IMR-90 (cell line): ENCODE data around the gene C17orf100. TPM values are rescaled to one million over a fixed set of nuclear protein-coding genes. Genes with fewer than 3 reads are reported as not detected.

ENCODE experiments used
- ATAC-seq: fragments of 200-7000 bp; cut with Tn5 transposase; 2 replicates; pipeline ENCODE4 v1.9.1; 2020; ENCODE audit warnings: low read depth, mild to moderate bottlenecking, moderate library complexity
- BruUV-seq: library from RNA; stranded (reverse); fragments of 400-500 nt; replicated peaks from 2 replicates; lab custom pipeline; 2021; lab: Mats Ljungman, UMichigan
- CTCF ChIA-PET: fragments of 300-600 bp; formaldehyde crosslinking; extraction: SDS; loops from one replicate; lab custom pipeline; 2021; ENCODE audit warnings: antibody characterized with exemption; lab: Yijun Ruan, JAX
- POLR2A ChIA-PET: fragments of 300-600 bp; sonication (Branson Sonifier 250); formaldehyde crosslinking; loops from one replicate; lab custom pipeline; 2022; ENCODE audit warnings: antibody characterized with exemption; ENCODE audit not compliant: unreplicated experiment; lab: Charles Lee
- DNase-seq: peaks from one replicate; pipeline ENCODE4 v3.0.0; 2013
- H2AFZ ChIP-seq: replicated peaks from 2 replicates; pipeline ENCODE3; 2013; ENCODE audit warnings: low read length, mild to moderate bottlenecking; ENCODE audit not compliant: poor library complexity
- H2AK5ac ChIP-seq: 2 replicates; pipeline ENCODE4 v1.6.1; 2013; ENCODE audit warnings: low read depth, low read length, inconsistent platforms
- H2AK9ac ChIP-seq: replicated peaks from 2 replicates; pipeline ENCODE3; 2013; ENCODE audit warnings: mild to moderate bottlenecking, low read depth, low read length, moderate library complexity; ENCODE audit not compliant: poor library complexity
- H2BK120ac ChIP-seq: 2 replicates; pipeline ENCODE4 v1.6.1; 2013; ENCODE audit warnings: low read depth, low read length, inconsistent platforms
- H2BK15ac ChIP-seq: 3 replicates; pipeline ENCODE4 v1.6.1; 2013; ENCODE audit warnings: low read depth, low read length, inconsistent platforms
- H2BK20ac ChIP-seq: 2 replicates; pipeline ENCODE4 v1.6.1; 2013; ENCODE audit warnings: low read depth, mild to moderate bottlenecking, inconsistent platforms, low read length, moderate library complexity
- H2BK5ac ChIP-seq: 2 replicates; pipeline ENCODE4 v1.6.1; 2013; ENCODE audit warnings: mild to moderate bottlenecking, low read depth, low read length, inconsistent platforms; ENCODE audit not compliant: poor library complexity, severe bottlenecking
- H3K14ac ChIP-seq: replicated peaks from 2 replicates; pipeline ENCODE4 v1.6.1; 2013; ENCODE audit warnings: low read depth, low read length, inconsistent platforms
- H3K18ac ChIP-seq: 2 replicates; pipeline ENCODE4 v1.6.1; 2013; ENCODE audit warnings: low read depth, low read length, control low read depth
- H3K23ac ChIP-seq: 2 replicates; pipeline ENCODE4 v1.6.1; 2013; ENCODE audit warnings: low read depth, low read length, inconsistent platforms
- H3K27ac ChIP-seq: 2 replicates; pipeline ENCODE4 v1.5.1; 2013; ENCODE audit warnings: mild to moderate bottlenecking, control low read depth, low read length; ENCODE audit not compliant: insufficient read depth
- H3K27me3 ChIP-seq: 2 replicates; pipeline ENCODE4 v1.6.1; 2013; ENCODE audit warnings: low read length; ENCODE audit not compliant: control insufficient read depth, insufficient read depth
- H3K36me3 ChIP-seq: 2 replicates; pipeline ENCODE4 v1.6.1; 2013; ENCODE audit warnings: low read length, mixed read lengths; ENCODE audit not compliant: control insufficient read depth, insufficient read depth
- H3K4ac ChIP-seq: 2 replicates; pipeline ENCODE4 v1.6.1; 2013; ENCODE audit warnings: low read depth, low read length, inconsistent platforms
- H3K4me1 ChIP-seq: 2 replicates; pipeline ENCODE4 v1.6.1; 2013; ENCODE audit warnings: low read length, mixed read lengths; ENCODE audit not compliant: control insufficient read depth, insufficient read depth
- H3K4me2 ChIP-seq: 2 replicates; pipeline ENCODE4 v1.6.1; 2013; ENCODE audit warnings: low read depth, mild to moderate bottlenecking, control low read depth, low read length, moderate library complexity
- H3K4me3 ChIP-seq: 2 replicates; pipeline ENCODE4 v1.5.1; 2013; ENCODE audit warnings: low read depth, mild to moderate bottlenecking, control low read depth, low read length, moderate library complexity; ENCODE audit not compliant: insufficient read depth
- H3K56ac ChIP-seq: 2 replicates; pipeline ENCODE4 v1.6.1; 2013; ENCODE audit warnings: low read length, inconsistent platforms; ENCODE audit not compliant: insufficient read depth; ENCODE audit errors: extremely low read depth
- H3K79me1 ChIP-seq, 2 experiments: 2 replicates each; pipeline ENCODE4 v1.6.1; 2013; ENCODE audit warnings: low read length in 2 of 2, inconsistent platforms in 1 of 2, low read depth in 1 of 2
- H3K9ac ChIP-seq: 2 replicates; pipeline ENCODE4 v1.6.1; 2013; ENCODE audit warnings: low read depth, low read length, control low read depth
- H3K9me1 ChIP-seq: 2 replicates; pipeline ENCODE4 v1.6.1; 2013; ENCODE audit warnings: low read length, inconsistent platforms; ENCODE audit not compliant: insufficient read depth
- H3K9me3 ChIP-seq: 2 replicates; pipeline ENCODE4 v1.6.1; 2013; ENCODE audit warnings: low read length; ENCODE audit not compliant: control insufficient read depth, insufficient read depth
- H4K20me1 ChIP-seq: 2 replicates; pipeline ENCODE4 v1.6.1; 2013; ENCODE audit warnings: low read length, inconsistent platforms; ENCODE audit not compliant: insufficient read depth
- H4K5ac ChIP-seq: 2 replicates; pipeline ENCODE4 v1.6.1; 2013; ENCODE audit warnings: mild to moderate bottlenecking, low read depth, low read length, control low read depth
- H4K8ac ChIP-seq, 2 experiments: 2 replicates each; pipeline ENCODE4 v1.6.1; 2013; ENCODE audit warnings: low read depth in 2 of 2, low read length in 2 of 2, control low read depth in 1 of 2, inconsistent platforms in 1 of 2
- H4K91ac ChIP-seq: 2 replicates; pipeline ENCODE4 v1.6.1; 2013; ENCODE audit warnings: low read depth, low read length, inconsistent platforms; ENCODE audit not compliant: insufficient read depth
- CEBPB ChIP-seq: IDR thresholded peaks from 2 replicates; pipeline ENCODE4 v1.6.1; 2012; ENCODE audit warnings: low read depth, low read length, improper control_type of control experiment
- CHD1 ChIP-seq: IDR thresholded peaks from 2 replicates; pipeline ENCODE4 v1.6.1; 2012; ENCODE audit warnings: low read depth, low read length, improper control_type of control experiment
- CTCF ChIP-seq: conservative IDR thresholded peaks from 2 replicates; pipeline ENCODE4 v1.5.1; 2012; ENCODE audit warnings: mild to moderate bottlenecking, low read depth, low read length, improper control_type of control experiment
- MAFK ChIP-seq: IDR thresholded peaks from 2 replicates; pipeline ENCODE4 v1.6.1; 2012; ENCODE audit warnings: low read depth, low read length, improper control_type of control experiment
- MAZ ChIP-seq: IDR thresholded peaks from 2 replicates; pipeline ENCODE4 v1.6.1; 2012; ENCODE audit warnings: low read depth, mild to moderate bottlenecking, low read length, improper control_type of control experiment, moderate library complexity, borderline replicate concordance
- POLR2A ChIP-seq: IDR thresholded peaks from 2 replicates; pipeline ENCODE4 v1.6.1; 2012; ENCODE audit warnings: mild to moderate bottlenecking, low read depth, low read length
- RFX5 ChIP-seq: IDR thresholded peaks from 2 replicates; pipeline ENCODE4 v1.8.0; 2012; ENCODE audit warnings: low read depth, mild to moderate bottlenecking, low read length, moderate library complexity
- SMC3 ChIP-seq: fragments of 150-350 bp; IDR thresholded peaks from 2 replicates; pipeline ENCODE4 v1.6.1; 2016; ENCODE audit warnings: low read depth, mild to moderate bottlenecking, antibody characterized with exemption, low read length, moderate library complexity
- WGBS, 2 experiments: methylation state at CpG; one replicate each; pipeline versions ENCODE4 v1.1.5 to v1.1.7; 2013; ENCODE audit warnings: missing lambda C conversion rate in 2 of 2; ENCODE audit not compliant: insufficient read length in 1 of 2; ENCODE audit errors: extremely low coverage in 2 of 2; 5-methylcytosine and 5-hydroxymethylcytosine counted together
- dilution Hi-C: fragments of 300-500 bp; cut with HindIII; formaldehyde crosslinking; loops from one replicate; pipeline ENCODE4 v1.14.3; 2018; ENCODE audit warnings: low sequenced_read_pairs; ENCODE audit not compliant: unreplicated experiment
- in situ Hi-C: fragments of 300-500 bp; cut with MboI; formaldehyde crosslinking; loops from 3 replicates; pipeline ENCODE4 v1.14.3; 2019; ENCODE audit warnings: low sequenced_read_pairs, inconsistent platforms, mixed read lengths
- intact Hi-C: fragments of 100-400 bp; cut with micrococcal nuclease; formaldehyde crosslinking; loops from 2 replicates; pipeline ENCODE4 v1.10.0; 2022
- polyA plus RNA-seq, 3 experiments: library from polyadenylated mRNA; depleted of rRNA; stranded (reverse); fragments of >200 nt; gene quantifications; 2 replicates each; pipeline ENCODE4 v1.2.3, GENCODE V29; 2012; ENCODE audit warnings: low replicate concordance in 1 of 3
- total RNA-seq: library from RNA; depleted of rRNA; stranded (reverse); fragments of >200 nt; gene quantifications from 2 replicates; pipeline ENCODE4 v1.2.3, GENCODE V29; 2012

C17orf100 gene
- total and polyA plus RNA-seq, 2 of the 4 experiments (the other 2 are of a cell fraction), result 0.18 to 1.8 TPM

DNA sequence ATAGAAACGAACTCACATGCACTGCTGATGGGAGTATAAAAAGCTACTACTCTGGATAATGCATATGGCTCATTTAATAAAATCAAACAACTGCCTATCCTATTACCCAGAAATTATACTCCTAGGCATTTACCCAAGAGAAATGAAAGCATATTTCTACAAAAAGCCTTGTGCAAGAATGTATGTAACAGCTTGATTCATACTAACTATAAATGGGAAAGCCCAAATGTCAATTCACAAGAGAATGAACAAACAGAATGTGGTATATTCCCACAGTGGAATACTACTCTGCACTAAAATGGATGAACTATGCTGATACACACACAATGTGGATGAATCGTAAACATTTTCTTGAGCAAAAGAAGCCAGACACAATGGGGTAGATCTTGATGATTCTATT is 49.4 kb upstream of the C17orf100 start:
- H3K18ac ChIP-seq, result no peak overlapping the region
- H3K14ac ChIP-seq, result no peak overlapping the region
- ChIA-PET CTCF (no interaction called here), POLR2A (no interaction called here)
- no peak overlapping the region for H3K4me3 ChIP-seq
- H2AFZ ChIP-seq, result no peak overlapping the region
- H3K27ac ChIP-seq, result no peak overlapping the region
- H4K8ac ChIP-seq, result no peak overlapping the region
- no peak overlapping the region for H3K23ac ChIP-seq
- no peaks in the 10 kb centered on the region; the same call in 1 of the 2 replicates for H3K9me1 ChIP-seq
- peaks cover 9 to 28% of the 10 kb centered on the region in 2 experiments; a peak in 3 of 4 replicates for H3K79me1 ChIP-seq
- no peak overlapping the region for H3K56ac ChIP-seq
- intact Hi-C loops (no loop called here), dilution Hi-C loops (no loop called here), in situ Hi-C loops (no loop called here)
- peaks cover 1% of the 10 kb centered on the region; the same call in 1 of the 2 replicates for H3K4me1 ChIP-seq
- no peak overlapping the region for H3K4me2 ChIP-seq
- no peak for TF ChIP-seq RFX5
- TF ChIP-seq MAZ, result no peak
- TF ChIP-seq SMC3, result no peak
- TF ChIP-seq CEBPB, result no peak
- no peak for TF ChIP-seq MAFK
- TF ChIP-seq POLR2A, result no peak
- no peak for TF ChIP-seq CHD1
- no peak for TF ChIP-seq CTCF
- H3K9ac ChIP-seq, result no peak overlapping the region
- H4K5ac ChIP-seq, result no peak overlapping the region
- H3K9me3 ChIP-seq, result no peaks in the 10 kb centered on the region
- H2BK5ac ChIP-seq, result no peak overlapping the region
- H2BK15ac ChIP-seq, result no peak overlapping the region
- H4K91ac ChIP-seq, result no peak overlapping the region
- H4K20me1 ChIP-seq, result no peaks in the 10 kb centered on the region
- DNase-seq, result no peak
- peaks cover 33% of the 10 kb centered on the region for H3K36me3 ChIP-seq
- no peaks in the 10 kb centered on the region for H3K27me3 ChIP-seq
- H2AK9ac ChIP-seq, result no peak overlapping the region
- H2BK120ac ChIP-seq, result no peak overlapping the region
- no CpG with 5 or more reads among the region's 2 CpGs for WGBS, 2 experiments
- ATAC-seq, result no peak
- no peak overlapping the region for H2AK5ac ChIP-seq
- no TSS peak for BruUV-seq
- no peak overlapping the region for H3K4ac ChIP-seq
- H2BK20ac ChIP-seq, result no peak overlapping the region
